GM10248 (cell line): ENCODE measurements around the gene PMEPA1.

Source experiments
- CTCF ChIA-PET: fragments of 300-600 bp; sonication (Branson Sonifier 250); formaldehyde crosslinking; extraction: SDS; loops from one replicate; lab custom pipeline; 2021; ENCODE audit warnings: antibody characterized with exemption; lab: Yijun Ruan, JAX
- POLR2A ChIA-PET: fragments of 350-650 bp; sonication (Branson Sonifier 250); formaldehyde crosslinking; extraction: SDS; loops from one replicate; lab custom pipeline; 2020; ENCODE audit warnings: antibody characterized with exemption; lab: Yijun Ruan, JAX
- DNase-seq: peaks from one replicate; pipeline ENCODE4 v3.0.0; 2012; ENCODE audit errors: extremely low spot score
- CTCF ChIP-seq: IDR thresholded peaks from 2 replicates; pipeline ENCODE4 v1.5.1; 2012; ENCODE audit warnings: mild to moderate bottlenecking, low read depth; ENCODE audit errors: extremely low read depth, missing control alignments, control extremely low read depth

Gene PMEPA1

GRCh38 chr20:57660181-57660921, 49.5 kb downstream of the PMEPA1 start:
- DNase-seq: no peak
- POLR2A ChIA-PET: no interaction called here
- CTCF ChIA-PET: no interaction called here
- TF ChIP-seq CTCF: no peak

GRCh38 chr20:57659517-57660180, 50.2 kb downstream of the PMEPA1 start:
- ChIA-PET POLR2A (no interaction called here), CTCF (no interaction called here)

GRCh38 chr20:57658833-57659516, 50.8 kb downstream of the PMEPA1 start:
- ChIA-PET POLR2A (no interaction called here), CTCF (no interaction called here)
- TF ChIP-seq CTCF: no peak
- peak; percentile 20 for DNase-seq

More at GRCh38 chr20:57659517-57660180, 50.2 kb downstream of the PMEPA1 start:
- DNase-seq: peak; percentile 18
- TF ChIP-seq CTCF: no peak

- peak; percentile 17 for DNase-seq
- POLR2A ChIA-PET: no interaction called here
- no peak for TF ChIP-seq CTCF
- CTCF ChIA-PET: no interaction called here
Observed at GRCh38 chr20:57658447-57658832, 51.4 kb downstream of the PMEPA1 start.

GRCh38 chr20:57657535-57658446, 52.0 kb downstream of the PMEPA1 start:
- ChIA-PET POLR2A (no interaction called here), CTCF (no interaction called here)
- peak; percentile 31 for DNase-seq
- no peak for TF ChIP-seq CTCF
